ENCODE measurements around the gene RPN2.

The RPN2 gene

DNA sequence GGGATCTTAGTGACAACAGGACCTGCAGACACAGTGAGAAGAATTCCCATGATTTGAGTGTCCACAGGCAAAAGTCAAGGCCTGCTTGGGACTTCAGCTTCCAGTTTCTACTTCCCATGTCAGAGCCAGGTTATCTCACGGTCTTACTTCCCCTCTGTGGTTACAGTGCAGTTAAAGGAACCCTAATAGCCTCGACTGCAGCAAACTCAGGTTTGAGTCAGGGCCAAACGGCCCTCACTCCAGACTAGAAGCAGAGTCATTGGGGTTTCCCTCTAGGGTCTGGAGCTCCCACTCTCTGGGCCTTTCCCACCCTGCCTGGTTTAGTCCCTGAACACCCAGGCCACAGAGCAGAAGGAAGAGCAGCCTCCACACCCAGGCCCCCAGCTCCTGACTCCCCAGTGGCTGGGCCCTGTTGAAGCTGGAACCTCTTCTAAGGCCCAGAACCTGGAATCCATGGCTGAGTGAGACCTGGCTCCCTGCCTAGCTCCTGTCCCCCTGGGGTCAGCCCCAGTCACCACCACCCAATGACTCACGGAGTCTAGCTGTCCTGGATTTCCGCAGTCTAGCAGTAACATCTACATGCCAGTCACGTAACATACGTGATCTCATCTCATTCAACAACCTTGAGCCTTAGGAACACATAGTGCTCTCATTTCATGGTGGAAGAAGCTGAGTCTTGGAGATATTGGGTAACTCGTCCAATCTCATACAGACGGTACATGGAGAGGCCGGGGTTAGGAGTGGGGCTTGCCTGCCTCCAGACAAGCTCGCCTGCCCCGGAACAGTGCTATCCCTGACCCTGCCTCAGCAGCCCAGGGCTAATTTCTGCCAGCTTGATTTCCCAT lies 91.7 kb downstream of the RPN2 start:
- no peak for DNase-seq

DNA sequence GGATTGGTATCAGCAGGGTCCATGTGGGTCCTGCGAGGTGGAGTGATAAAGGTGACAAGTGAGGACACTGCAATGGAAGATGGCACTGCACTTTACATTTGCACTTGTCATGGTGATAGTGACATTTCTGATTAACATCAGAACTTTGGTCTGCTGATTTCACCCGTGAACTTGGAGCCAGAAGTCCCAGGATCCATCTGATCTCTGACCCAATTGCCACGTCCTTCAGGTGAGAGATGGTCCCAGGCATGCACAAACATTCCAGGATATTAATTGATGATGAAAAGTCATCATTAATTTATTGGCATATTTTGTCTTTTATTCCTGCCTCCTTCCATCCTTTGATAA lies 92.3 kb downstream of the RPN2 start:
- DNase-seq: no peak

DNA sequence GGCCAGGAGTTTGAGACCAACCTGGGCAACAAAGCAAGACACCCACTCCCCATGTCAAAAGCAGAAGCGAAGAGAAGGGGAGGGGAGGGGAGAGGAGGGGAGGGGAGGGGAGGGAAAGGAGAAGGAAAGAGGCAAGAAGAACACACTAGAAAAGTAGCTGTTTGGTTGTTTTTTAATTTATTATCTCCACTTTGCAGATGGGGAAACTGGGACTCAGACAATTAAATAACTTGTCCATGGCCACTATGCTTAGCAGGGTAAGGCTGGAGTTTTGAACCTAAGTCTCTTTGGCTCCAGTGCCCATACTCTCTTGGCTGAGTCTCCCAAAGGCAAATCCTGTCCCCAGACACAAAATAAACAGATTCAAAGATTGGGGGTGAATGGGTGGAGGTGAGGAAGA lies 94.9 kb downstream of the RPN2 start:
- DNase-seq: no peak

DNA sequence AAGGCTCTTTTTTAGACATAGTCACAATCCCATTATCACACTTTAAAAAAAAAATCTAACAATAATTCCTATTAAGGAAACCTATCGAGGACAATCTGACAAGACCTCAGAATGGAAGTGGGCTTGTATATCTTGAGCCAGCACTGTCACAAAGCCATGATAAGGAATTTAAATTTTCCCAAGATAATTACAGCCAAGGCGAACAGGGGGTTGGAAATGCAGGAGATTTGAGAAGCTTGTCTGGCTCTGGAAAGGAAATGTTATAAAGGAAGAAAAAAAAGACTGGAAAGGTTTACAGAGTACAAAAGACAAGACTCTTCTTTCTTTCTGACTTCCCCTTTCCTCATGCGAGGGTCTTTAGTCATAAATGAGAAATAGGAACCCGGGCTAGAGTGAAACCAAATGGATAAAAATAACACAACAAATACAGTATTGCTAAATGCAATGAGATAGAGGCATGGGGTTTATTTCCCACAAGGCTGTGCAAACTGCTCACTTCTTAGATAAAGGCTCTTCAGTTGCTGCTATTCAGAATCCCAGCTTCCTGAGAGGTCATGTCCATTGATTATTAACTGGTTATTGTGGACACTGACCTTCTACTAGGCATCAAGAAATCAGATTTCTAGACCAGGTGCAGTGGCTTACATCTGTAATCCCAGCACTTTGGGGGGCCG lies 95.9 kb downstream of the RPN2 start:
- DNase-seq: no peak

DNA sequence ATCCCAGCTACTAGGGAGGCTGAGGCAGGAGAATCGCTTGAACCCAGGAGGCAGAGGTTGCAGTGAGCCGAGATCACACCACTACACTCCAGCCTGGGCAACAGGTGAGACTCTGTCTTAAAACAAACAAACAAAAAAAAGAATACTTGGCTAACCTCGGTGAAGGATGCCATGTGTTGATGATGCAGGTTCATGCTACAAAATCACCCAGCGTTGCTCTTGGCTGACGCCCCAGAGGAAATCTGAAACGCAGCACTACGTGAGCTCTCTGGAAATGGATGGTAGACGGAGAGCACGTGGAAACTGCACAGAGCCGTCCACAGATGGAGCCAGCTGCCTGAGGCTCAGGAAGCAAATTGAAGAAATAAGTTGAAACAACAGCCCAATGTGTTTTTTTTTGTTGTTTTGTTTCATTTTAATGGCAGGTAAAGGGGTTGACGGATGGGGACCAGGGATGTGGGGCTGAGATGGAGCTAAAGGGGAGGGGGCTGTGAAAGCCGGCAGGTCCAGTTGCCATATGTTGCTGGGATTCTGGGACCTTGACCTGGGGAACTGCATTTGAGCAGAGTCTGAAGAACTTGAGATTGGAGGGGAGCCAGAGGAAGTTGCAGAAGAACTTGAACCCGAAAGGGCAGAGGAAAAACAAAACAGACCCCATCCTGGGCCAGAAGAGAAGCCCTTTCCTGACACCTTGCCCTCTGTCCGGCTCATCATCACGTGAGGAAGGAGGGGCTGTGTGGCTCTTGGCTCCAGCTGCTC lies 97.5 kb downstream of the RPN2 start:
- DNase-seq: no peak

DNA sequence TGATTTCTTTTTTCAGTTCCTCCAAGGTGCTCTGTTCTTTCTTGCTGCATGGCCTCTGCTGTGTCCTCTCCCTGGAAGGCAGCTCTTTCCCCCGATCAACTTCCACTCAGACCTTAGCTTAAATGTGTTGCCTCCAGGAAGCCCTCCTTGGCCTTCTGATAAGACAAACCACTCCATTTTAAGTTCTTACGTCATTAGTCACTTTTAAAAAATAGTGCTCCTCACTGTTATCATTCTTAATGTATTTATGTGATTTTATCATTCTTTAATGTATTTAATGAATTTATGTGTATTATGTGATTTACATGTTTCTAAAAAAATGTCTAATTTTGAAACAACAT lies 98.1 kb downstream of the RPN2 start:
- no peak for DNase-seq

DNA sequence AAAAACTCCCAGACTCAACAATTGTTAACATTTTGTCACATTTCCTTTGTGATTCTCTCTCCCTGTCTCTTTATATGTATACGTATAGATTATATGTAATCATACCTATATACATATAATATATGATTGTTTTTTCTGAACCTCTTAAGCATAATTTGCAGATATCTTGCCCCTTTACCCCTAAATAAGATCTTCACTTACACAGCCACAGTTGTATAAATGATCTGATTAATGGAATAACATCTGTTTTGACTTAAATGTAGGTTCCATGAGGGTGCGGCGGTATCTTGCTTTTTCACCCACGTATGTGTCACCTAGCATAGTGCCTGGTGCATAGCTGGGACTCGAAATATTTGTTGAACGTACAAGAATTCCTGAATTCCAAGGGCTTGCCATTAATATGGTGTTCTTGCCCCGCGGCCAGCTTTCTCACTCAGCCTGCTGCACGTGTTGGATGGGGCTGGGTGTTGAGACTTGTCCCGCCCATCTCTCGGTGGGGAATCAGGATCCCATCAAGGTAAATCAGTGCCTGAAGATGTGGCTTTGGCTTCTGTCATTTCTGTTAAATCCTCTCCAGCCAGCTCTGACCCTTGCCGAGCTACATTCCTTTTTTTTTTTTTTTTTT lies 99.9 kb downstream of the RPN2 start:
- no peak for DNase-seq

DNA sequence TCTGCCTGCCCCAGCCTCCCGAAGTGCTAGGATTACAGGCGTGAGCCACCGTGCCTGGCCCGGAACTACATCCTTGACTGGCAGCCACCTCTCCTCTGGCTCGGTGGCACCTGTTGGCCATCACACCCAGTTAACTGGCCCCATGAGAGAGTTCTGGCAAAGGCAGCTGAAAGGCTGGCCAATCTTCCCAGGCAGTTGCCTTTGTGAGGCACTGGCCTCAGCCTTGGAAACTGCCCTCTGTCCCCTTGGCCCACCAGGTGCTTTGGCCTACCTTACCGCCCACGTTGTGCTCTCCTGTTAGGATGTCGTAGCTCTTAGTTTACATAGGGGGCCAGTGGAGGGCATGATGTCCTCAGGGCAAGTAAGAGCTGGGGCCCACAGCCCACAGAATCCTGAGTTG lies 100.7 kb downstream of the RPN2 start:
- no peak for DNase-seq

DNA sequence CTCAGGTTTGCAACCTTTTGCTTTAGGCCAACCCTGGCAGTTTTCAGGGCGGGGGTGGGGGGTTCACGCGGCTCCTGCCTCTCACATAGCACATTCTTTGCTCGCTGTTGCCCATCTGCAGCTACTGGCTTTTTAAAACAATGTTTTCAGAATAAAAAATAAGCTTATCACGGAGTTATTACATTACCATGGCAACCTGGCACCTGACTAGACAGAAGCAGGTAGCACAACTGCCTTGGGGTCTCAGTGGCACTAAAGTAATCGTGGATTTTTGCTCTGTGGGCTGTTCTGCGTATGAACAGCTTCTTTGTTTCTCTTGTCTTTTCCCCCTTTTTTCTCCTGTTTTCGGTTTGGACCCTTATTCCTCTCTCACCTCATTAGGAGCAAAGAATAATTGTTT lies 101.3 kb downstream of the RPN2 start:
- no peak for DNase-seq

DNA sequence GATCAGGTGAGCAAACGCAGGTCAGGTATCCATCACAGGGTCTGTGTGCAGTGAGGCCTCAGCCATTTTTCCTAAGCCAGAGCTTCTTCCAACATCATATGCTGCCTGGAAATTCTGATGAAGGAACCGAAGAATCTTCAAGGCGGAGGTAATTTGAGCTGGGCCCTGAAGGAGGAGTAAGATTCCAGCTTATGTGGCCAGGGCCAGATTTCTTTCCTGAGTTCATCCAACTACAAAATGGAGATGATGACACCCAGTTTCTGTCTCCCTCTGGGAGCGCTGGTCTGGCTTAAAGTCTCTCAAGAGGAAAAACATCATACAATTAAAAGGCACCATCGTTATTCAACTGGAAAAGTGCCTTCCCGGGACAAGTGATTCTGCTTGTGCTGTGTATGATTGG lies 103.4 kb downstream of the RPN2 start:
- DNase-seq: no peak

DNA sequence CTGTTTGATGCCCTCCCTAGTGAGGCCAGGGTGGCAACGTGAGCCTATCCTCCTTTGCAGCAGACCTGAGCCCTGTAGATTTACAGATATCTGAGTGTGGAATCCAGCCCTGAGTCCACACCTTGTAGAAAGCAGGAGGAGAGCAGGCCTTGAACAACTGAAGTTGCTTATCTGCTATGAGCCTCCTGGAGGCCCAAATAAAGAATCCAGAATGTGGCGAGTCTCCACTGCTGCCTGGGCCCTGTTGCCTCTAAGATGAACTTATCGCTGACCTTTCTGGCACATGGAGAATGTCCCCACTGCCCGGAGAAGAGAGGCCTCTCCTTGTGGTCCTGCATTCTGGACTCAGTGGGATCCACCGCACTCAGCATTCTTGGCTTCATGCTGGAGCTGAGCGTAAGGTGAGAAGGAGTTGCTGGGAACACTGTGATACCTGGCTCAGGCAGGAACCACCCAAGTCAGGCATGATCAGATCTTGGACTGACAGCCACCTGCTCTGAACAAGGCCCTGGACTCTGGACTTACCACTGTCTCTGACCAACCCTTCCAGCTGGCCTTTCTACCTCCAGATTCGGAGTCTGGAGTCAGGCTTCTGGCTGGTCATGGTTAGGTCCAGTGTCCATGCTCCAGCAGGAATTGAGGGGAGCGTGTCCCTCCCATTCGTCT lies 104.5 kb downstream of the RPN2 start:
- no peak for DNase-seq

DNA sequence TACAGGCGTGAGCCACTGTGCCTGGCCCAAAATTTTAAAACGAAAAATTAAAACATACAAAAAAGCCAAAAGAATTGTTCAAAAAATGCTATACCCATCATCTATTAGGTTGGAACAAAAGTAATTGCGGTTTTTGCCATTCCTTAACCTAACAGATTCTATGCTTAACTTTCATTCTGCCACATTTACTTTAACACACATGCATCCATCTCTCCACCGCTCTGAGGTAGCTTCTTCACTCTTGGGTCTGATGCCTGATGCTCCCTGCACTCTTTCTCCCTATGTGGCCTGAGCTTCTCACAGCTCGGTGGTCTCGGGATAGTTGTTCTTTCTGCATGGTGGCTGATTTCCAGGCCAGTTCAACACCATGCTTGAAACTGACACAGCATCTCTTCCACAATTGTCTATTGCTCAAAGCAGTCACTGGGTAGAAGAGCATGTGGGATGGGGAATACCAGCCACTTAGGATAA lies 105.6 kb downstream of the RPN2 start:
- no peak for DNase-seq

DNA sequence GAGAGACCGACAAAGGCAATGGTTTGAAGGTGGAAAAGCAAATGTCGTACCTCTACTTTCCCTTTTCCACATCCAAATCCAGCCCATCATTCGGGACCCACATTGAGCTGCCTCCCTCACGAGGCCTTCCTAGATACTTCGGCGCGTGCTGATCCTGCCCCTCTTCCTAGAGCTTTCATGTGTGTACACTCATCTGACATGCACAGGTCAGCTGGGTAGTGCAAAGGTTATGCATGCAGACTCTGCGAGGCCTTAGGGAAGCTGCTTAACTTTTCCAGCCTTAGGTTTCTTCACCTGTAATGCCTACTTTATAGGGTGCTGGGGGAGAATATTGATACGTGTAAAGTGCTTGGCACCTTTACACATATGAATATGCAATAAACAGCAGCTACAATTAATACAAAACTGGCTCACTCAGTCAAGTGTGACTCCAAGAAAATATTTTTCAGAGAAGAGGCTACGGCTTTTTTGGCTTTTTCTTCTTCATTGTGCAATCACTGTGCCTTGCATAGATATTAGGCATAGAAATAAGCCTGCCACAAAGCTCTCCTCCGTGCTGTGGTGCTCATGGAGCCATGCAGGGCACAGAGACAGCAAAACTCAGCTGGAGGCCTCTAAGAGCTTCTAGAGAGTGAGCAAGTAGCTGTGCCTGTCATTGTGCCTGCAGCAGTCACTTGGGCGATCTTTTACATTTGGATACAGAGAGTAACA lies 106.7 kb downstream of the RPN2 start:
- DNase-seq: no peak

DNA sequence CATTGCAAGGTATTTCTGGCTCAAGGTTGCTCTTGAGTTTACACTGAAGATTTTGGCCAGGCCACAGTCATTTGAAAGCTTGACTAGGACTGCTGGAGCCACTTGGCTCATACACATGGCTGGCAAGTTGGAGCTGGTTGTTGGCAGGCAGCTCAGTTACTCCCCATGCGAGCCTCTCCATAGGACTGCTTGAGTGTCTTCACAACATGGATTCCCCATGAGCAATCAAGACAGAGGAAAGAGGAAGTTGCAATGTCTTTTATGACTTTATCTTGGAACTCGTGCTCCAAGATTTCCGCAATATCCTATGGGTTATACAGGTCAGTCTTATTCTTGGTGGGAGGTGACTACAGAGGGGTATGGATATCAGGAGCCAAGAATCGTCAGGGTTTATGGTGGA lies 109.0 kb downstream of the RPN2 start:
- DNase-seq: no peak

DNA sequence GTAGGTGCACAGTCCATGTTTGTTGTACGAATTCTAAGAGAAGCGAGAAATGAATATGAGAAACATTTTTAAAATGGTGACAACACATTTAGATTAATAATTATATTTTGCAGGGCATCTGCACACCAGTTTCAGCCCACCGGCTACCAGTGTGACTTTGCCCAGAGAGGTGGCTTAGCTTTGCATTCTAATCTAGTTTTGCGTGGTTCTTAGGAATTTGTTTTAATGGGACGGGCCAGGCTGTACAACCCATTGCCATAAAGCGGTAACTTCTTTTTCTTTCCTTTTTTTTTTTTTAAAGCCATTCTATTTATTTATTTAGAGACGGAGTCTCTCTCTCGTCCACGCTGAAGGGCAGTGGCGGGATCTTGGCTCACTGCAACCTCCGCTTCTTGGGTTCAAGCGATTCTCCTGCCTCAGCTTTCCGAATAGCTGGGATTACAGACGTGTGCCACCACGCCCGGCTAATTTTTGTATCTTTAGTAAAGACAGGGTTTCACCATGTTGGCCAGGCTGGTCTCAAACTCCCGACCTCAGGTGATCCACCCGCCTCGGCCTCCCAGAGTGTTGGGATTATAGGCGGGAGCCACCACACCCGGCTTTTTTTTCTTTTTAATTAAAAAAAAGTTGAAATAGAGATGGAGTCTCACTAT lies 111.2 kb downstream of the RPN2 start:
- no peak for DNase-seq
